ENCODE data around the gene UNC119B. TPM values are rescaled to one million over a fixed set of nuclear protein-coding genes. Genes with fewer than 3 reads are reported as not detected.

UNC119B gene
- polyA plus RNA-seq, 1 of the 3 experiments (the other 2 are of a cell fraction): 23.6 TPM

DNA sequence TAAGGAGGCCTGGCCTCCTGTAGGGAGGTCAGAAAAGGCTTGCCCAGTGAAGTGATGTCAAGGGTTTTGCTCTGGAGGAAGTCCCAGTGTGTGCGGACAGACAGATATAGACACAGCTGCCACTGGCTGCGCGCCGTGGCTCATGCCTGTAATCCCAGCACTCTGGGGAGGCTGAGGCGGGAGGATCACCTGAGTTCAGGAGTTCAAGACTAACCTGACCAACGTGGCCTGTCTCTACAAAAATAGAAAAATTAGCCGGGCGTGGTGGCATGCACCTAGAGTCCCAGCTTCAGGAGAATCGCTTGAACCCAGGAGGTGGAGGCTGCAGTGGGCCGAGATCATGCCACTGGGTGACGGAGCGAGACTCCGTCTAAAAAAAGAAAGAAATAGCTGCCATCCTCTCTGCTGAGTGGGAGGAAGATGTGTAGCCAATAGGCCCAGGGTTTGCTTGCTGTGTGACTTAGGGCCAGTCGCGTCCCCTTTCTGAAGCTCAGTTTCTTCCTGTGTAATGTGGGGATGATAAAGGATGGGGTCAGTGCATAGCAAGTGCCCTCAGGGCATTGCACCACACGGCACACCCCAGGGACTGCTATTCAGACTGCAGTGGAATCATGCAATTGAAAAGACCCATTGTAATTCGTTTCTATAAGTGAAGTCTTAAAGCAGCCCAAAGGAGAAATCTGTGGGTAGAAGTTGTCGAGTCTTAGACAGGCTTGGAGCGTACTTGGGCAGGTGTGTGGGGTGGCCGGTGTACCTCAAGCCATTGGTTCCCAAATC, 42.0 kb upstream of the UNC119B start:
- no peaks in the 10 kb centered on the region for H3K36me3 ChIP-seq (replicated peaks in 1 of 2; ENCODE audit: control insufficient read depth in 1 of 2, insufficient read depth in 2 of 2, low read length in 1 of 2)
- no peak for DNase-seq
- no peaks in the 10 kb centered on the region for H3K79me2 ChIP-seq (ENCODE audit: insufficient read depth)
- ChIA-PET POLR2A (interaction anchor here (0.7 to 1.5 kb wide), 2 partner anchors 16 to 18 kb away, joined by 3 read pairs; partner anchors contain the start of gene MLEC), CTCF (interaction anchor here (0.5 to 3.5 kb wide), 2 partner anchors 18 to 19 kb away, joined by 3 to 28 read pairs; partner anchors contain the start of gene MLEC)
- H3K4me1 ChIP-seq (ENCODE audit: control insufficient read depth in 1 of 2, insufficient read depth in 2 of 2, low read depth in 1 of 2, low read length in 1 of 2): peaks cover 0 to 15% of the 10 kb centered on the region in 2 experiments; a peak in 2 of 4 replicates
- 0 out of 4 replicates have a peak overlapping the region, but pooled peaks of 1 of the 2 experiments have one; percentile 31 for H3K27ac ChIP-seq (ENCODE audit: low read depth in 2 of 2, low read length in 1 of 2)
- H3K9me2 ChIP-seq: no peaks in the 10 kb centered on the region
- TF ChIP-seq, protein P1, sequence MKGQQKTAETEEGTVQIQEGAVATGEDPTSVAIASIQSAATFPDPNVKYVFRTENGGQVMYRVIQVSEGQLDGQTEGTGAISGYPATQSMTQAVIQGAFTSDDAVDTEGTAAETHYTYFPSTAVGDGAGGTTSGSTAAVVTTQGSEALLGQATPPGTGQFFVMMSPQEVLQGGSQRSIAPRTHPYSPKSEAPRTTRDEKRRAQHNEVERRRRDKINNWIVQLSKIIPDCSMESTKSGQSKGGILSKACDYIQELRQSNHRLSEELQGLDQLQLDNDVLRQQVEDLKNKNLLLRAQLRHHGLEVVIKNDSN (IDR thresholded peaks at IDR 0.05; ENCODE audit: borderline replicate concordance, low read depth): no peak
- TF ChIP-seq YY1 (IDR thresholded peaks at IDR 0.05; ENCODE audit: low read depth): no peak
- no peak for TF ChIP-seq MEF2A (IDR thresholded peaks at IDR 0.05; ENCODE audit: borderline replicate concordance, low read depth)
- TF ChIP-seq, protein P2, sequence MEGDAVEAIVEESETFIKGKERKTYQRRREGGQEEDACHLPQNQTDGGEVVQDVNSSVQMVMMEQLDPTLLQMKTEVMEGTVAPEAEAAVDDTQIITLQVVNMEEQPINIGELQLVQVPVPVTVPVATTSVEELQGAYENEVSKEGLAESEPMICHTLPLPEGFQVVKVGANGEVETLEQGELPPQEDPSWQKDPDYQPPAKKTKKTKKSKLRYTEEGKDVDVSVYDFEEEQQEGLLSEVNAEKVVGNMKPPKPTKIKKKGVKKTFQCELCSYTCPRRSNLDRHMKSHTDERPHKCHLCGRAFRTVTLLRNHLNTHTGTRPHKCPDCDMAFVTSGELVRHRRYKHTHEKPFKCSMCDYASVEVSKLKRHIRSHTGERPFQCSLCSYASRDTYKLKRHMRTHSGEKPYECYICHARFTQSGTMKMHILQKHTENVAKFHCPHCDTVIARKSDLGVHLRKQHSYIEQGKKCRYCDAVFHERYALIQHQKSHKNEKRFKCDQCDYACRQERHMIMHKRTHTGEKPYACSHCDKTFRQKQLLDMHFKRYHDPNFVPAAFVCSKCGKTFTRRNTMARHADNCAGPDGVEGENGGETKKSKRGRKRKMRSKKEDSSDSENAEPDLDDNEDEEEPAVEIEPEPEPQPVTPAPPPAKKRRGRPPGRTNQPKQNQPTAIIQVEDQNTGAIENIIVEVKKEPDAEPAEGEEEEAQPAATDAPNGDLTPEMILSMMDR (IDR thresholded peaks at IDR 0.05): no peak
- TF ChIP-seq GATA2 (CRISPR knock-in tag; IDR thresholded peaks at IDR 0.05): no peak
- TF ChIP-seq RFX5 (IDR thresholded peaks at IDR 0.05; ENCODE audit: low read length): no peak
- TF ChIP-seq EP300 (IDR thresholded peaks at IDR 0.05; ENCODE audit: borderline replicate concordance in 1 of 2, low read depth in 1 of 2, low read length in 1 of 2): no peak
- no peak for TF ChIP-seq NRF1 (IDR thresholded peaks at IDR 0.05; ENCODE audit: low read depth, low read length)
- no peak for TF ChIP-seq EZH2phosphoT487 (IDR thresholded peaks at IDR 0.05; ENCODE audit: borderline replicate concordance, low read depth)
- TF ChIP-seq, protein P3, sequence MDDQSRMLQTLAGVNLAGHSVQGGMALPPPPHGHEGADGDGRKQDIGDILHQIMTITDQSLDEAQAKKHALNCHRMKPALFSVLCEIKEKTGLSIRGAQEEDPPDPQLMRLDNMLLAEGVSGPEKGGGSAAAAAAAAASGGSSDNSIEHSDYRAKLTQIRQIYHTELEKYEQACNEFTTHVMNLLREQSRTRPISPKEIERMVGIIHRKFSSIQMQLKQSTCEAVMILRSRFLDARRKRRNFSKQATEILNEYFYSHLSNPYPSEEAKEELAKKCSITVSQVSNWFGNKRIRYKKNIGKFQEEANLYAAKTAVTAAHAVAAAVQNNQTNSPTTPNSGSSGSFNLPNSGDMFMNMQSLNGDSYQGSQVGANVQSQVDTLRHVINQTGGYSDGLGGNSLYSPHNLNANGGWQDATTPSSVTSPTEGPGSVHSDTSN (IDR thresholded peaks at IDR 0.05): no peak
- H2AFZ ChIP-seq (ENCODE audit: low read depth): no peak overlapping the region
- whole genome bisulfite sequencing (ENCODE audit: low lambda C conversion rate): 86% methylated on average over 20 of the region's 20 CpGs
- no peak overlapping the region for H3K4me2 ChIP-seq
- no peaks in the 10 kb centered on the region for H3K9me3 ChIP-seq
- H3F3A ChIP-seq (replicated peaks; ENCODE audit: insufficient read depth): no peaks in the 10 kb centered on the region
- H3K27me3 ChIP-seq (ENCODE audit: insufficient read depth): no peaks in the 10 kb centered on the region
- H3K9ac ChIP-seq: no peak overlapping the region
- H4K20me1 ChIP-seq (ENCODE audit: insufficient read depth): no peaks in the 10 kb centered on the region
- no peak overlapping the region for H3K4me3 ChIP-seq (ENCODE audit: low read depth in 2 of 2, low read length in 1 of 2)
